Uterus (tissue), 2 donors: ENCODE data around the gene THBD.

ENCODE experiments used
- POLR2A ChIP-seq, 2 donors: fragments of 450-650 bp; IDR thresholded peaks; one replicate each; pipeline ENCODE4 v1.6.1; 2016; ENCODE audit warnings: antibody characterized with exemption in 2 of 2, mild to moderate bottlenecking in 1 of 2, moderate library complexity in 1 of 2
- TF ChIP-seq, protein P1 (sequence below), 4 experiments: fragments of 200-600 bp in 2 of 4; fragments of 450-650 bp in 2 of 4; sonication (generic) in 2 of 4; IDR thresholded peaks; one replicate each; pipeline ENCODE4 v1.5.1; 2016 to 2019; ENCODE audit warnings: antibody characterized with exemption in 4 of 4, mild to moderate bottlenecking in 2 of 4, moderate library complexity in 1 of 4

DNA sequence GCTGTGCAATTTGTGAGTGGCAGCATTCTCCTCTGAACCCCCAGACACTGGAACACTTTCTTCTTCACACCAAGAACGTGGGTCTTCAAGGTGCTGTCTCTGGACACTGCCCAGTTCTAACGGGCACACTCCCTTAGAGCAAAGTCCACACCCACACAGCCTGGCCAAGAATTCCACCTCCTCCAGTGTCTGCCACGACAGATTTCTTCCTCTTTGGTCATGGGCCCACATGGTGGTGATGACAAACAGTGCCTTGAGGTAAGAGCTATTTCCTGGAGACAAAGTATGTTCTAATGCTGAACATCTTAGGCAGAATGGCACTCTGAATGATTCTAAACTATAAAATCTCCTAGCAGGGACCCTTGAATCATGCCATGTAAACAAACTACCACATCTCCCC is 39.8 kb downstream of the THBD start:
- TF ChIP-seq, protein P1, sequence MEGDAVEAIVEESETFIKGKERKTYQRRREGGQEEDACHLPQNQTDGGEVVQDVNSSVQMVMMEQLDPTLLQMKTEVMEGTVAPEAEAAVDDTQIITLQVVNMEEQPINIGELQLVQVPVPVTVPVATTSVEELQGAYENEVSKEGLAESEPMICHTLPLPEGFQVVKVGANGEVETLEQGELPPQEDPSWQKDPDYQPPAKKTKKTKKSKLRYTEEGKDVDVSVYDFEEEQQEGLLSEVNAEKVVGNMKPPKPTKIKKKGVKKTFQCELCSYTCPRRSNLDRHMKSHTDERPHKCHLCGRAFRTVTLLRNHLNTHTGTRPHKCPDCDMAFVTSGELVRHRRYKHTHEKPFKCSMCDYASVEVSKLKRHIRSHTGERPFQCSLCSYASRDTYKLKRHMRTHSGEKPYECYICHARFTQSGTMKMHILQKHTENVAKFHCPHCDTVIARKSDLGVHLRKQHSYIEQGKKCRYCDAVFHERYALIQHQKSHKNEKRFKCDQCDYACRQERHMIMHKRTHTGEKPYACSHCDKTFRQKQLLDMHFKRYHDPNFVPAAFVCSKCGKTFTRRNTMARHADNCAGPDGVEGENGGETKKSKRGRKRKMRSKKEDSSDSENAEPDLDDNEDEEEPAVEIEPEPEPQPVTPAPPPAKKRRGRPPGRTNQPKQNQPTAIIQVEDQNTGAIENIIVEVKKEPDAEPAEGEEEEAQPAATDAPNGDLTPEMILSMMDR (IDR thresholded peaks at IDR 0.05) = no peak
- no peak for TF ChIP-seq POLR2A (IDR thresholded peaks at IDR 0.05)
